Body of pancreas (tissue), 4 donors: Measurements from ENCODE around the gene SCAF8. TPM values are rescaled to one million over a fixed set of nuclear protein-coding genes. Genes with fewer than 3 reads are reported as not detected.

Source experiments
- ATAC-seq: fragments of 150-250 bp; one replicate; pipeline ENCODE4 v1.9.1; 2016
- DNase-seq, 4 donors: peaks; one replicate each; pipeline ENCODE4 v3.0.0-alpha.2; 2019
- H3K27ac ChIP-seq, 4 donors: fragments of 200-600 bp; sonication (generic); 1 replicate in 3 of 4; 2 replicates in 1 of 4; pipeline versions ENCODE4 v1.5.1 to v1.6.1; 2016 to 2019; ENCODE audit warnings: mild to moderate bottlenecking in 1 of 4, mixed read lengths in 1 of 4, moderate library complexity in 1 of 4
- H3K27me3 ChIP-seq, 2 donors: fragments of 200-600 bp; sonication (generic); one replicate each; pipeline ENCODE4 v1.6.0; 2016; ENCODE audit warnings: mild to moderate bottlenecking in 1 of 2
- H3K36me3 ChIP-seq, 2 donors: fragments of 200-600 bp; sonication (generic); replicated peaks in 1 of 2; 2 replicates each; pipeline ENCODE4 v1.5.1; 2016; ENCODE audit warnings: low read depth in 2 of 2; ENCODE audit not compliant: insufficient read depth in 1 of 2
- H3K4me1 ChIP-seq: fragments of 200-600 bp; sonication (generic); one replicate; pipeline ENCODE4 v1.6.0; 2016
- H3K4me3 ChIP-seq, 2 donors: fragments of 200-600 bp; sonication (generic); 1 replicate in 1 of 2; 2 replicates in 1 of 2; pipeline ENCODE4 v1.5.1; 2016 to 2019
- H3K9me3 ChIP-seq, 3 donors: fragments of 200-600 bp; sonication (generic); 1 replicate in 2 of 3; 2 replicates in 1 of 3; pipeline ENCODE4 v1.5.1; 2016
- POLR2A ChIP-seq, 3 donors: fragments of 450-650 bp; IDR thresholded peaks; one replicate each; pipeline ENCODE4 v1.6.1; 2016; ENCODE audit warnings: antibody characterized with exemption in 3 of 3, mild to moderate bottlenecking in 2 of 3
- WGBS, 2 donors: methylation state at CpG; one replicate each; pipeline ENCODE4 v1.1.5; 2017; 5-methylcytosine and 5-hydroxymethylcytosine counted together
- intact Hi-C: fragments of 100-400 bp; cut with DNase I; formaldehyde crosslinking; loops from one replicate; pipeline ENCODE4 v1.15.1; 2023
- microRNA counts, 2 donors: library from miRNA; unstranded; fragments of <30 nt; microRNA quantifications; one replicate each; lab custom pipeline; 2017
- microRNA-seq, 2 donors: library from miRNA; unstranded; fragments of <30 nt; microRNA quantifications; one replicate each; pipeline ENCODE4, GENCODE V29; 2016; ENCODE audit warnings: borderline number of aligned reads in 2 of 2, borderline replicate concordance in 2 of 2
- small RNA-seq: library from RNA; depleted of rRNA; stranded (forward); fragments of <200 nt; gene quantifications from one replicate; pipeline ENCODE3, GENCODE V24; 2016
- total RNA-seq, 2 donors: library from RNA; depleted of rRNA; stranded (reverse); fragments of >200 nt; gene quantifications; one replicate each; pipeline ENCODE4 v1.1.0, GENCODE V29; 2016
- TF ChIP-seq, protein P1 (sequence below), 7 experiments: fragments of 450-650 bp in 4 of 7; fragments of 200-600 bp in 3 of 7; sonication (generic) in 3 of 7; IDR thresholded peaks; one replicate each; pipeline ENCODE4 v1.5.1; 2016 to 2019; ENCODE audit warnings: antibody characterized with exemption in 7 of 7

SCAF8 gene
- total RNA-seq, 2 donors from 2014 or later, result 23.6 to 24.1 TPM

DNA sequence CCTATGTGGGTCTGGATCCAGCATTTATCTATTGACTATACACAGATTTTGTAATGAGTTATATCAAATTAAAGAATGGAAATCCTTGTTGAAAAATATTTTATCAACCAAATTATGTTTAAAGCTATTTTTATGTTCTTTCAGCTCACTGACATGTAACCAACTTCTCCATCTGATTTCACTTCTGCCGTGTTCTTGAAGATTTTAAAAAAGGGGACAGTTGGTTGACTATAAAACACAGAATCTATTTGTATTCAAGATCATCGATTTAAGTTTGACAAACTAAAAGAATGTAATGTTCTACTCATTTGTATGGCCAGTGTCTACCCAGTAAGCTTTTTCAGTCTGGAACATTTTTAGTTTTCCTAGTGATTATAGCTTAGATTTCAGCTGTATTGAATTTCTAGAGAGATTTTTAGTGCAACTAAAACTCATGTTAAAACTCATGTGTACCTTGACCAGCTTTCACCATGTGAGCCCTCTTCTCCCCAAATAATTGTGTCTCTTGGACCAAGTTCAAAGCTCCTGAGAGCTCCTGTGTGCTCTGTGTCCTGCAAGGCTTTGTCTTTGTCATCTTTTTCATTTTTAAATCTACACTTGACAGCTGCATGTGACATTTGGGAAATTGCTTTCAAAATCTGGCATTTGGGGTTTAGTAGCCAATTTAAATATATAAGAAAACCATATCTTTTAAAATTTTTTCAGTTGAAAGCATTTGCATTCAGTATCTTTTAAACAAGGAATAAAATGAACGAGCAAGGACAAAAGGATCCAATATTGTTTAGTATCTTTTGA lies 143.5 kb downstream of the SCAF8 start:
- WGBS, 2 donors, result 76% methylated on average over 3 of the region's 3 CpGs
- Histone ChIP-seq H3K27ac (no peak overlapping the region), H3K4me3 (no peak overlapping the region), H3K9me3 (no peaks in the 10 kb centered on the region), H3K4me1 (no peaks in the 10 kb centered on the region), H3K27me3 (no peaks in the 10 kb centered on the region), H3K36me3 (no peaks in the 10 kb centered on the region)
- intact Hi-C loops, result no loop called here
- TF ChIP-seq POLR2A (IDR thresholded peaks at IDR 0.05), result no peak
- TF ChIP-seq, protein P1, sequence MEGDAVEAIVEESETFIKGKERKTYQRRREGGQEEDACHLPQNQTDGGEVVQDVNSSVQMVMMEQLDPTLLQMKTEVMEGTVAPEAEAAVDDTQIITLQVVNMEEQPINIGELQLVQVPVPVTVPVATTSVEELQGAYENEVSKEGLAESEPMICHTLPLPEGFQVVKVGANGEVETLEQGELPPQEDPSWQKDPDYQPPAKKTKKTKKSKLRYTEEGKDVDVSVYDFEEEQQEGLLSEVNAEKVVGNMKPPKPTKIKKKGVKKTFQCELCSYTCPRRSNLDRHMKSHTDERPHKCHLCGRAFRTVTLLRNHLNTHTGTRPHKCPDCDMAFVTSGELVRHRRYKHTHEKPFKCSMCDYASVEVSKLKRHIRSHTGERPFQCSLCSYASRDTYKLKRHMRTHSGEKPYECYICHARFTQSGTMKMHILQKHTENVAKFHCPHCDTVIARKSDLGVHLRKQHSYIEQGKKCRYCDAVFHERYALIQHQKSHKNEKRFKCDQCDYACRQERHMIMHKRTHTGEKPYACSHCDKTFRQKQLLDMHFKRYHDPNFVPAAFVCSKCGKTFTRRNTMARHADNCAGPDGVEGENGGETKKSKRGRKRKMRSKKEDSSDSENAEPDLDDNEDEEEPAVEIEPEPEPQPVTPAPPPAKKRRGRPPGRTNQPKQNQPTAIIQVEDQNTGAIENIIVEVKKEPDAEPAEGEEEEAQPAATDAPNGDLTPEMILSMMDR (IDR thresholded peaks at IDR 0.05), result no peak
- DNase-seq, result no peak
- ATAC-seq, result no peak

DNA sequence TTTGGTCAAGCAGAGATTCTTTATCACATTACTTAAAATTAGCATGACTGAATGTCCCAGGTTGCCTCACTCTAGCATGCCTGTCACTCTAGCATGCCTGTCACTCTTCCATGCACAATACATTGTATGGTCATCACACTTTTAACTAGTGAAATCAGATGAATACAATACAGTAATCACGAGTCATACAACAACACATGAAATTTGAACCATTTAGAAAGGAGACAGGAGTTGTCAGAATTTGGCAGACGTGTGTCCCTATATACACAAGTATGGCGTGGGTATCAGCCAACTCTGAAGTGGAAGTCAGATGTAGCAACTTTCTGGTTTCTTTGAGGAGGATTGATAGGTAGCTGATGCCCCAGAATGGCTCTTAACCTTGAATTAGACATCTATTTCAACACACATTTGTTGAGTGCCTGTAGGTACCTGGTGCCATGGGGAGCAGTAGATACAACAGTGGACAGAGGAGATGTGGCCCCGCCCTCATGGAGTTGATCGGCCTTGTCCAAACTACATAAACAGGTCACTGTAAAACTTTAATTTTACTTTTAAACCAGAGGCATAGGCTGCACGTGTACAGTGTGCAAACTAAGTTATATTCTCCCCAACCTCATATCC lies 145.8 kb downstream of the SCAF8 start:
- H3K27me3 ChIP-seq, result no peaks in the 10 kb centered on the region
- H3K9me3 ChIP-seq, result no peaks in the 10 kb centered on the region
- TF ChIP-seq, protein P1 (IDR thresholded peaks at IDR 0.05), result no peak
- TF ChIP-seq POLR2A (IDR thresholded peaks at IDR 0.05), result no peak
- WGBS, 2 donors, result 93 to 94% methylated on average over 6 of the region's 6 CpGs
- H3K27ac ChIP-seq, result no peak overlapping the region
- DNase-seq (no peak), ATAC-seq (no peak)
- no peaks in the 10 kb centered on the region for H3K4me1 ChIP-seq
- no peak overlapping the region for H3K4me3 ChIP-seq
- intact Hi-C loops, result no loop called here
- H3K36me3 ChIP-seq, result no peaks in the 10 kb centered on the region

DNA sequence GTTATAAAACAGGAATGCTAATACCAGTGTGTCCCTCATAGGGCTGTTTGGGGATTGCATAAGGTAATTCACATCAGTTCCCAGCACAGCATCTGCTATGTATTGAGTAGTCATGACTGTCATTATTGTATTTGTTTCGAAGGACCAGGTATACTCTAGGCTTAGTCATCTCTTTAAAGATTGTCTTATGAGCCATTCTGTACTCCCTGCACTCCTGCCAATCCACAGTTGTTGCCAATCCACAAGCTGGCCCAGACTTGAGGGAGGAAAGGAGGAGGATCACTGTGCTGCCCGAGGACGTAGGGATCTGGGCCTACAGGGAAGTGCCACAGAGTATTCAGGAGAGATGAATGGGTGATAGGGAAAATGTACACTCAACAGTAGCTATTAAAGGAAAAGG lies 148.9 kb downstream of the SCAF8 start:
- no peak for TF ChIP-seq POLR2A (IDR thresholded peaks at IDR 0.05)
- TF ChIP-seq, protein P1 (IDR thresholded peaks at IDR 0.05), result no peak
- 85 to 97% methylated on average over 3 of the region's 3 CpGs for WGBS, 2 donors
- H3K27me3 ChIP-seq, result no peaks in the 10 kb centered on the region
- H3K4me3 ChIP-seq, result no peak overlapping the region
- no peaks in the 10 kb centered on the region for H3K4me1 ChIP-seq
- intact Hi-C loops, result no loop called here
- H3K9me3 ChIP-seq, result no peaks in the 10 kb centered on the region
- H3K36me3 ChIP-seq, result no peaks in the 10 kb centered on the region
- H3K27ac ChIP-seq, result no peak overlapping the region
- no peak for DNase-seq
- no peak for ATAC-seq

MicroRNA genes within 50 kb of the gene (microRNA counts, 767-probe panel; counts per million panel counts)
- 0 to 736 counts per million in 2 donors for microRNA hsa-miR-1273c (lab: Ali Mortazavi, UCI)

Small RNA genes within 50 kb of the gene (microRNA-seq; reads per million reads assigned to microRNA genes)
- gene MIR1273C, result 0 reads per million in 2 donors

Small RNA genes within 50 kb of the gene (small RNA-seq; reads per million reads assigned to genes)
- not detected for gene MIR1273C
- gene RNU6-824P, result not detected

Other genes starting within 250 kb of the SCAF8 start
- gene CNKSR3, start 222.7 kb upstream of the SCAF8 start, total RNA-seq, result 10 to 100 TPM in 1 of 2 donors, 1 to 10 TPM in 1; 9.3 to 13.2 TPM